A549 (cell line): ENCODE data around the gene HAUS1.

Source experiments
- BHLHE40 ChIP-seq: IDR thresholded peaks from 2 replicates; pipeline ENCODE4 v1.6.1; 2012; ENCODE audit warnings: low read depth, low read length, inconsistent platforms
- CBX2 ChIP-seq: fragments of 200-600 bp; sonication (generic); IDR thresholded peaks from 2 replicates; pipeline ENCODE4 v1.6.1; 2016; ENCODE audit warnings: low read depth, mild to moderate bottlenecking, borderline replicate concordance
- CEBPB ChIP-seq, 2 experiments: fragments of >200 bp in 1 of 2; sonication (Bioruptor Twin) in 1 of 2; formaldehyde crosslinking in 1 of 2; IDR thresholded peaks; 2 replicates each; pipeline ENCODE4 v1.6.1; 2012 to 2016
- CHD2 ChIP-seq: fragments of 150-350 bp; IDR thresholded peaks from 2 replicates; pipeline ENCODE4 v1.6.1; 2014; ENCODE audit warnings: low read length; ENCODE audit not compliant: partially characterized antibody
- CTCF ChIP-seq: fragments of >200 bp; sonication (Bioruptor Twin); formaldehyde crosslinking; IDR thresholded peaks from 3 replicates; pipeline ENCODE4 v1.5.1; 2016
- FOSB ChIP-seq: fragments of 250-450 bp; sonication (Bioruptor Pico); IDR thresholded peaks from 2 replicates; pipeline ENCODE4 v1.5.0; 2020; ENCODE audit warnings: mild to moderate bottlenecking, moderate library complexity
- MAX ChIP-seq: IDR thresholded peaks from 2 replicates; pipeline ENCODE4 v1.6.1; 2012
- MAZ ChIP-seq: fragments of 150-350 bp; IDR thresholded peaks from 2 replicates; pipeline ENCODE4 v1.6.1; 2014; ENCODE audit warnings: antibody characterized with exemption, low read depth, low read length, borderline replicate concordance
- MYC ChIP-seq: IDR thresholded peaks from 2 replicates; pipeline ENCODE4 v1.6.1; 2012; ENCODE audit warnings: mild to moderate bottlenecking, inconsistent platforms, low read length, improper control_type of control experiment, borderline replicate concordance
- PHF8 ChIP-seq: fragments of 200-600 bp; sonication (generic); IDR thresholded peaks from 2 replicates; pipeline ENCODE4 v1.6.1; 2016; ENCODE audit warnings: low read depth, mild to moderate bottlenecking, antibody characterized with exemption, moderate library complexity, borderline replicate concordance
- POLR2A ChIP-seq: IDR thresholded peaks from 2 replicates; pipeline ENCODE4 v1.6.1; 2012; ENCODE audit warnings: mild to moderate bottlenecking, low read length
- RAD21 ChIP-seq, 2 experiments: fragments of >200 bp in 1 of 2; sonication (Bioruptor Twin) in 1 of 2; formaldehyde crosslinking in 1 of 2; IDR thresholded peaks in 1 of 2; conservative IDR thresholded peaks in 1 of 2; 2 replicates in 1 of 2; 3 replicates in 1 of 2; pipeline ENCODE4 v1.6.1; 2012 to 2018; ENCODE audit warnings: inconsistent platforms in 1 of 2
- RCOR1 ChIP-seq: fragments of 150-350 bp; IDR thresholded peaks from 2 replicates; pipeline ENCODE4 v1.6.1; 2014; ENCODE audit warnings: antibody characterized with exemption, low read length, low read depth
- REST ChIP-seq: fragments of 200-600 bp; sonication (generic); IDR thresholded peaks from 2 replicates; pipeline ENCODE4 v1.6.1; 2016; ENCODE audit warnings: antibody characterized with exemption, mild to moderate bottlenecking, moderate library complexity

- TF ChIP-seq CTCF (no peak), REST (no peak), POLR2A (no peak), MAX (no peak), BHLHE40 (no peak), MYC (no peak), PHF8 (no peak), CHD2 (no peak), CEBPB (IDR thresholded peaks at IDR 0.05) (no peak), RCOR1 (no peak), RAD21 (conservative IDR thresholded peaks at IDR 0.05 in 1 of 2, IDR thresholded peaks at IDR 0.05 in 1 of 2) (no peak), CBX2 (no peak), FOSB (CRISPR knock-in tag) (no peak), MAZ (no peak)
Measured at GRCh38 chr18:46070815-46071652, 33.2 kb upstream of the HAUS1 start.
